ENCODE measurements around the gene A1BG.

The A1BG gene

DNA sequence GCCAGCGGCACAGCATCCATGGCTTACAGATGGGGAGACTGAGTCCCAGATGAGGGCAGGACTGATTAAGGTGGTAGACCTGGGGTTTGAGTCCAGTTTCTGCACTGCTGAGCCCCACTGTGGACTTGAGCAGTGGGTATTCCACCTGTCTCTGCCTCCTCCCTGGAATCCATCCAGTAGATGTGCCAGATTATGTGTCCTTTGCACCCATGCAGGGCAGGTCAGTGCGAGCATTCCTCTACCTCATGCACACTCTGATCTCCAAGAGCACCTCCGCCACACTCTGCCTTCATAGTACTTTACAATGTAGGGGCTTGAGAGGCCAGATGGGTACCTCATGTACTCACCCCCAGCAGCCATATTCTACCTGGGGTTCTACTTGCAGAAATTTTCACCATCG, 16.5 kb downstream of the A1BG start:
- no peak overlapping the region for H2BK5ac ChIP-seq (ENCODE audit: low read length)
- H3K23ac ChIP-seq (ENCODE audit: low read depth, low read length, poor library complexity) = no peak overlapping the region
- H3K27me3 ChIP-seq (ENCODE audit: control insufficient read depth in 3 of 3, insufficient read depth in 3 of 3, low read depth in 1 of 3, low read length in 3 of 3) = no peaks in the 10 kb centered on the region
- WGBS, 2 donors (ENCODE audit: extremely low coverage in 2 of 2, insufficient read length in 2 of 2, insufficient replicate concordance in 1 of 2) = no CpG with 5 or more reads among the region's 4 CpGs
- no peak overlapping the region for H2AFZ ChIP-seq (ENCODE audit: low read length)
- no peak overlapping the region for H3K4me2 ChIP-seq (ENCODE audit: insufficient read depth, low read length, poor library complexity, severe bottlenecking)
- no peaks in the 10 kb centered on the region for H3K4me1 ChIP-seq (ENCODE audit: control insufficient read depth in 2 of 2, insufficient read depth in 1 of 2, low read depth in 1 of 2, low read length in 2 of 2)
- H4K91ac ChIP-seq (ENCODE audit: low read depth, low read length, poor library complexity) = no peak overlapping the region
- no peak overlapping the region for H2BK15ac ChIP-seq (ENCODE audit: low read length)
- no peak overlapping the region for H2BK120ac ChIP-seq (ENCODE audit: low read depth, low read length)
- H3K79me1 ChIP-seq (ENCODE audit: low read depth, low read length) = no peaks in the 10 kb centered on the region
- H3K4me3 ChIP-seq (ENCODE audit: low read length in 2 of 2) = no peak overlapping the region
- no peak for DNase-seq (ENCODE audit: low spot score)
- no peak overlapping the region for H2BK12ac ChIP-seq (ENCODE audit: low read length)
- H3K4ac ChIP-seq (ENCODE audit: low read length) = no peak overlapping the region
- H3K27ac ChIP-seq (replicated peaks; ENCODE audit: low read length) = no peak overlapping the region
- no peak overlapping the region for H3K14ac ChIP-seq (ENCODE audit: low read length)
- no peak overlapping the region for H3K18ac ChIP-seq (ENCODE audit: low read length)
- peaks cover 3 to 7% of the 10 kb centered on the region in 2 donors for H3K9me3 ChIP-seq (replicated peaks in 1 of 2; ENCODE audit: control insufficient read depth in 2 of 2, insufficient read depth in 1 of 2, low read depth in 1 of 2, low read length in 2 of 2)
- no peak overlapping the region for H2AK5ac ChIP-seq (ENCODE audit: low read depth, low read length)
- H3K36me3 ChIP-seq (replicated peaks in 1 of 2; ENCODE audit: control insufficient read depth in 2 of 2, insufficient read depth in 2 of 2, low read length in 2 of 2) = peaks cover 22 to 65% of the 10 kb centered on the region in 2 donors
- H3K9ac ChIP-seq (ENCODE audit: low read depth, low read length, poor library complexity) = peak overlapping the region; percentile 57
- no peak overlapping the region for H4K8ac ChIP-seq (ENCODE audit: low read depth, low read length)

DNA sequence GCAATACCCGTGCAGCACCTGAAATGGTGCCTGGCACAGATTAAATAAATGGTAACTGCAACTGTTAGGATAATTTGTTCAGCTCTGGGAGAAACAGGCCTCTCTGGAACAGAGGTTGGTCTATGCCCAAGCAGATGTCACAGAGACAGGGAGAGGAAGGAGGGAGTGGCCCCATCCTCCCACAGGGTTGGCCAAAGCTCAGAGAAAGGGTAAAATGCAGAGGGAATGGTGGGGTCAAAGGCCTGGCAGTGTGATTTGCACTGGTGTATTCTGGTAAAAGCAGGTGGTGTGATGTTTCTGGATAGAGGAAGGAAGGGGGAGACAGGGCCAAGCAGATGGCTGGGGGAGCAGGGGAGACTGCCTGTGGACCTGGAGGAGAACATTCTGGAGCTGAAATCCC, 17.1 kb downstream of the A1BG start:
- Histone ChIP-seq H2BK120ac (ENCODE audit: low read depth, low read length) (no peak overlapping the region), H2BK15ac (ENCODE audit: low read length) (no peak overlapping the region), H3K4me3 (ENCODE audit: low read length in 2 of 2) (no peak overlapping the region), H2AFZ (ENCODE audit: low read length) (no peak overlapping the region), H3K4ac (ENCODE audit: low read length) (no peak overlapping the region), H3K27me3 (ENCODE audit: control insufficient read depth in 3 of 3, insufficient read depth in 3 of 3, low read depth in 1 of 3, low read length in 3 of 3) (no peaks in the 10 kb centered on the region), H3K14ac (ENCODE audit: low read length) (no peak overlapping the region), H3K27ac (replicated peaks; ENCODE audit: low read length) (no peak overlapping the region), H3K9me3 (replicated peaks in 1 of 2; ENCODE audit: control insufficient read depth in 2 of 2, insufficient read depth in 1 of 2, low read depth in 1 of 2, low read length in 2 of 2) (peaks cover 3 to 5% of the 10 kb centered on the region in 2 donors), H2BK12ac (ENCODE audit: low read length) (no peak overlapping the region), H3K18ac (ENCODE audit: low read length) (no peak overlapping the region), H3K36me3 (replicated peaks in 1 of 2; ENCODE audit: control insufficient read depth in 2 of 2, insufficient read depth in 2 of 2, low read length in 2 of 2) (peaks cover 22 to 61% of the 10 kb centered on the region in 2 donors), H2BK5ac (ENCODE audit: low read length) (no peak overlapping the region), H4K8ac (ENCODE audit: low read depth, low read length) (no peak overlapping the region), H3K9ac (ENCODE audit: low read depth, low read length, poor library complexity) (peak overlapping the region; percentile 22), H4K91ac (ENCODE audit: low read depth, low read length, poor library complexity) (no peak overlapping the region), H2AK5ac (ENCODE audit: low read depth, low read length) (no peak overlapping the region), H3K4me2 (ENCODE audit: insufficient read depth, low read length, poor library complexity, severe bottlenecking) (no peak overlapping the region), H3K79me1 (ENCODE audit: low read depth, low read length) (no peaks in the 10 kb centered on the region), H3K4me1 (ENCODE audit: control insufficient read depth in 2 of 2, insufficient read depth in 1 of 2, low read depth in 1 of 2, low read length in 2 of 2) (no peaks in the 10 kb centered on the region), H3K23ac (ENCODE audit: low read depth, low read length, poor library complexity) (no peak overlapping the region)
- DNase-seq (ENCODE audit: low spot score) = no peak
- WGBS, 2 donors (ENCODE audit: extremely low coverage in 2 of 2, insufficient read length in 2 of 2, insufficient replicate concordance in 1 of 2) = no CpG with 5 or more reads among the region's 1 CpG

DNA sequence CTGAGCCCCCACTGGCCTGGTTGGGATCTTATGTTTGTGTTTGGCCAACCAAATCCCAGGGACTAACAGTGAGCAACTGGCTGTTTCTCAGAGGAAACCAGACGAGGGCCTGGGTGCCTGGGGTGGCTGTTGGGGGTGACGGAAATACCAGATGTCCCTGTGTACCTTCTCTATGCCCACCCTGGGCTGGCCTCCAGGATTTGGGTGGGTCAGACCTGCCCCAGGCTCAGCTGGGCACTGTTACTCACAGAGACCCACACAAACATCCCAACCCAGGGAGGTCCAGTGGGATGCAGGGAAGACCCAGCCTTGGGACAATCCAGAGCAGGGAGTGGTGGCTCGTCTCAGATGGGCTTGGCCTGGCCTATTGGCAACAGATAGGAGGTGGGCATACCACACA, 17.7 kb downstream of the A1BG start:
- no peaks in the 10 kb centered on the region for H3K27me3 ChIP-seq (ENCODE audit: control insufficient read depth in 3 of 3, insufficient read depth in 3 of 3, low read depth in 1 of 3, low read length in 3 of 3)
- no peak overlapping the region for H2BK12ac ChIP-seq (ENCODE audit: low read length)
- H3K79me1 ChIP-seq (ENCODE audit: low read depth, low read length) = no peaks in the 10 kb centered on the region
- peaks cover 22 to 55% of the 10 kb centered on the region in 2 donors for H3K36me3 ChIP-seq (replicated peaks in 1 of 2; ENCODE audit: control insufficient read depth in 2 of 2, insufficient read depth in 2 of 2, low read length in 2 of 2)
- no peak overlapping the region for H3K9ac ChIP-seq (ENCODE audit: low read depth, low read length, poor library complexity)
- H2BK5ac ChIP-seq (ENCODE audit: low read length) = no peak overlapping the region
- no peaks in the 10 kb centered on the region for H3K4me1 ChIP-seq (ENCODE audit: control insufficient read depth in 2 of 2, insufficient read depth in 1 of 2, low read depth in 1 of 2, low read length in 2 of 2)
- no peak overlapping the region for H3K4me3 ChIP-seq (ENCODE audit: low read length in 2 of 2)
- H2BK120ac ChIP-seq (ENCODE audit: low read depth, low read length) = no peak overlapping the region
- no peak overlapping the region for H4K91ac ChIP-seq (ENCODE audit: low read depth, low read length, poor library complexity)
- no CpG with 5 or more reads among the region's 3 CpGs for WGBS, 2 donors (ENCODE audit: extremely low coverage in 2 of 2, insufficient read length in 2 of 2, insufficient replicate concordance in 1 of 2)
- H3K4ac ChIP-seq (ENCODE audit: low read length) = no peak overlapping the region
- H3K9me3 ChIP-seq (replicated peaks in 1 of 2; ENCODE audit: control insufficient read depth in 2 of 2, insufficient read depth in 1 of 2, low read depth in 1 of 2, low read length in 2 of 2) = peaks cover 3 to 5% of the 10 kb centered on the region in 2 donors
- H3K4me2 ChIP-seq (ENCODE audit: insufficient read depth, low read length, poor library complexity, severe bottlenecking) = no peak overlapping the region
- H3K27ac ChIP-seq (replicated peaks; ENCODE audit: low read length) = no peak overlapping the region
- no peak overlapping the region for H3K18ac ChIP-seq (ENCODE audit: low read length)
- H3K14ac ChIP-seq (ENCODE audit: low read length) = no peak overlapping the region
- H2BK15ac ChIP-seq (ENCODE audit: low read length) = no peak overlapping the region
- no peak overlapping the region for H3K23ac ChIP-seq (ENCODE audit: low read depth, low read length, poor library complexity)
- no peak overlapping the region for H2AK5ac ChIP-seq (ENCODE audit: low read depth, low read length)
- no peak overlapping the region for H2AFZ ChIP-seq (ENCODE audit: low read length)
- H4K8ac ChIP-seq (ENCODE audit: low read depth, low read length) = no peak overlapping the region
- DNase-seq (ENCODE audit: low spot score) = no peak

DNA sequence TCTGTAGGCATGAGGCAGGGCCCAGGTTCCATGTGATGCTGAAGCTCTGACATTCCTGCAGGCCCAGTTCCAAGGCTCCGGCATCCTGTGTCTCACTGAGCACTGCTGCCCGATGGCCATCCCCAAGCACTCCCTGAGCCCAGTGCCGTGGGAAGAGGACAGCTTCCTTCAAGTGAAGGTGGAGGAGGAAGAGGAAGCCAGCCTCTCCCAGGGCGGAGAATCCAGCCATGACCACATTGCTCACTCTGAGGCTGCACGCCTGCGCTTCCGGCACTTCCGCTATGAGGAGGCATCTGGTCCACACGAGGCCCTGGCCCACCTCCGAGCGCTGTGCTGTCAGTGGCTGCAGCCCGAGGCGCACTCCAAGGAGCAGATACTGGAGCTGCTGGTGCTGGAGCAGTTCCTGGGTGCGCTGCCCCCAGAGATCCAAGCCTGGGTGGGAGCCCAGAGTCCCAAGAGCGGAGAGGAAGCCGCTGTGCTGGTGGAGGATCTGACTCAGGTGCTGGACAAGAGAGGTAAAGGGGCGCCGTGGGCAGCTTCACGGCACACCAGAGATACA, 18.5 kb downstream of the A1BG start:
- no peak overlapping the region for H4K91ac ChIP-seq (ENCODE audit: low read depth, low read length, poor library complexity)
- H3K27ac ChIP-seq (replicated peaks; ENCODE audit: low read length) = no peak overlapping the region
- peak overlapping the region in 1 of 2 donors; percentile 6 for H3K4me3 ChIP-seq (ENCODE audit: low read length in 2 of 2)
- no peaks in the 10 kb centered on the region for H3K79me1 ChIP-seq (ENCODE audit: low read depth, low read length)
- H3K27me3 ChIP-seq (ENCODE audit: control insufficient read depth in 3 of 3, insufficient read depth in 3 of 3, low read depth in 1 of 3, low read length in 3 of 3) = no peaks in the 10 kb centered on the region
- H2BK12ac ChIP-seq (ENCODE audit: low read length) = no peak overlapping the region
- no peak overlapping the region for H3K18ac ChIP-seq (ENCODE audit: low read length)
- peak overlapping the region; percentile 51 for H3K9ac ChIP-seq (ENCODE audit: low read depth, low read length, poor library complexity)
- no CpG with 5 or more reads among the region's 19 CpGs for WGBS, 2 donors (ENCODE audit: extremely low coverage in 2 of 2, insufficient read length in 2 of 2, insufficient replicate concordance in 1 of 2)
- H3K9me3 ChIP-seq (replicated peaks in 1 of 2; ENCODE audit: control insufficient read depth in 2 of 2, insufficient read depth in 1 of 2, low read depth in 1 of 2, low read length in 2 of 2) = peaks cover 3 to 5% of the 10 kb centered on the region in 2 donors
- no peak overlapping the region for H2BK15ac ChIP-seq (ENCODE audit: low read length)
- no peak overlapping the region for H3K14ac ChIP-seq (ENCODE audit: low read length)
- H2BK120ac ChIP-seq (ENCODE audit: low read depth, low read length) = no peak overlapping the region
- H3K4me2 ChIP-seq (ENCODE audit: insufficient read depth, low read length, poor library complexity, severe bottlenecking) = no peak overlapping the region
- H3K36me3 ChIP-seq (replicated peaks in 1 of 2; ENCODE audit: control insufficient read depth in 2 of 2, insufficient read depth in 2 of 2, low read length in 2 of 2) = peaks cover 20 to 50% of the 10 kb centered on the region in 2 donors
- DNase-seq (ENCODE audit: low spot score) = no peak
- no peaks in the 10 kb centered on the region for H3K4me1 ChIP-seq (ENCODE audit: control insufficient read depth in 2 of 2, insufficient read depth in 1 of 2, low read depth in 1 of 2, low read length in 2 of 2)
- H2AFZ ChIP-seq (ENCODE audit: low read length) = no peak overlapping the region
- no peak overlapping the region for H3K23ac ChIP-seq (ENCODE audit: low read depth, low read length, poor library complexity)
- no peak overlapping the region for H2BK5ac ChIP-seq (ENCODE audit: low read length)
- H2AK5ac ChIP-seq (ENCODE audit: low read depth, low read length) = no peak overlapping the region
- no peak overlapping the region for H3K4ac ChIP-seq (ENCODE audit: low read length)
- no peak overlapping the region for H4K8ac ChIP-seq (ENCODE audit: low read depth, low read length)
